Karpas-422 (cell line): ENCODE measurements around the gene KATNAL2. TPM values are rescaled to one million over a fixed set of nuclear protein-coding genes. Genes with fewer than 3 reads are reported as not detected.
A peak's percentile ranks its signal among the peaks of the same experiment; 100 is the strongest.

ENCODE experiments used
- DNase-seq: peaks from one replicate; pipeline ENCODE4 v3.0.0-alpha.2; 2015
- H2AFZ ChIP-seq: fragments of 200-600 bp; sonication (generic); 2 replicates; pipeline ENCODE4 v1.6.1; 2014; ENCODE audit warnings: antibody characterized with exemption, low read length, mixed read lengths
- H3K27ac ChIP-seq: fragments of 200-600 bp; sonication (generic); 2 replicates; pipeline ENCODE4 v1.5.1; 2014; ENCODE audit warnings: mild to moderate bottlenecking, low read length, moderate library complexity
- H3K27me3 ChIP-seq: fragments of 200-600 bp; sonication (generic); 2 replicates; pipeline ENCODE4 v1.6.1; 2014; ENCODE audit warnings: low read length, mixed read lengths
- H3K36me3 ChIP-seq: fragments of 200-600 bp; sonication (generic); 2 replicates; pipeline ENCODE4 v1.6.1; 2014; ENCODE audit warnings: low read length, mixed read lengths; ENCODE audit not compliant: insufficient read depth
- H3K4me1 ChIP-seq: fragments of 200-600 bp; sonication (generic); 2 replicates; pipeline ENCODE4 v1.6.1; 2014; ENCODE audit warnings: mild to moderate bottlenecking, low read length, mixed read lengths
- H3K4me2 ChIP-seq: fragments of 200-600 bp; sonication (generic); 2 replicates; pipeline ENCODE4 v1.6.1; 2014; ENCODE audit warnings: low read length, low read depth, mild to moderate bottlenecking; ENCODE audit not compliant: poor library complexity, severe bottlenecking
- H3K4me3 ChIP-seq: fragments of 200-600 bp; sonication (generic); 2 replicates; pipeline ENCODE4 v1.5.1; 2014; ENCODE audit warnings: mild to moderate bottlenecking, antibody characterized with exemption, low read length, mixed read lengths
- H3K79me2 ChIP-seq: fragments of 200-600 bp; sonication (generic); 2 replicates; pipeline ENCODE4 v1.6.1; 2014; ENCODE audit warnings: mild to moderate bottlenecking, low read length, mixed read lengths
- H3K9ac ChIP-seq: fragments of 200-600 bp; sonication (generic); 2 replicates; pipeline ENCODE4 v1.6.0; 2014; ENCODE audit warnings: low read length
- H3K9me2 ChIP-seq: fragments of 200-600 bp; sonication (generic), shearing (Covaris generic); replicated peaks from 2 replicates; pipeline ENCODE4 v1.6.0; 2014; ENCODE audit warnings: mild to moderate bottlenecking, low read length, moderate library complexity; ENCODE audit not compliant: insufficient read depth
- H3K9me3 ChIP-seq: fragments of 300-700, 200-600 bp; sonication (generic); 2 replicates; pipeline ENCODE4 v1.6.1; 2014; ENCODE audit warnings: low read length, mixed read lengths
- H4K20me1 ChIP-seq: fragments of 200-600 bp; sonication (generic); 2 replicates; pipeline ENCODE4 v1.6.1; 2014; ENCODE audit warnings: mild to moderate bottlenecking, antibody characterized with exemption, low read length, low read depth; ENCODE audit not compliant: insufficient read depth
- total RNA-seq: library from RNA; depleted of rRNA; stranded (reverse); fragments of >200 nt; shearing (Covaris generic); gene quantifications from 2 replicates; pipeline ENCODE4 v1.2.3, GENCODE V29; 2014; ENCODE audit warnings: low replicate concordance

Gene KATNAL2
- total RNA-seq, 1 experiment from 2014 or later: 29.5 TPM

DNA sequence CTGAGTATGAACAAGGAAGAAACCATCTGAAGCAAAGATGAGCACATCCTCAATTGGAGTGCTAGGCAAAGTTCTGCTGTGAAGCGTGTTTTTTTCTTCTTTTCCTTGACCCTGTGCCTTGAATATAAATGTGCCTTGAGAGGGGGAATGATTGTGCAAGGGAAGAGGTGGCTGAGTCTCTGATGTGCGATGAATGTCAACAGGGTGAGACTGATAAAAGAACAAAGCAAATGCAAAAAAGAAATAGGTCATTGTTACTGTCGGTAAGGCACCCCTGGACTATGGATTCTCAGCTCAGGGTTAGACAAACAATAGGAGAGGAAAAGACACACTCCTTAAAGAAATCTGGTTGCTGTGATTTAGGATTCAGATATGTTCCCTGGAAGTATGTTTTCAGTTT is 178.4 kb downstream of the KATNAL2 start:
- no peak for DNase-seq
- no peak overlapping the region for H3K27ac ChIP-seq
- H3K4me2 ChIP-seq: no peak overlapping the region
- no peak overlapping the region for H3K9ac ChIP-seq
- 0 out of 2 replicates have a peak, but pooled peaks cover 6% of the 10 kb centered on the region for H3K36me3 ChIP-seq
- peaks cover 14% of the 10 kb centered on the region for H3K4me1 ChIP-seq
- H3K79me2 ChIP-seq: no peaks in the 10 kb centered on the region
- H3K27me3 ChIP-seq: no peaks in the 10 kb centered on the region
- H2AFZ ChIP-seq: no peak overlapping the region
- no peaks in the 10 kb centered on the region for H3K9me3 ChIP-seq
- H4K20me1 ChIP-seq: 0 out of 2 replicates have a peak, but pooled peaks cover 6% of the 10 kb centered on the region
- no peak overlapping the region for H3K4me3 ChIP-seq
- no peaks in the 10 kb centered on the region for H3K9me2 ChIP-seq

DNA sequence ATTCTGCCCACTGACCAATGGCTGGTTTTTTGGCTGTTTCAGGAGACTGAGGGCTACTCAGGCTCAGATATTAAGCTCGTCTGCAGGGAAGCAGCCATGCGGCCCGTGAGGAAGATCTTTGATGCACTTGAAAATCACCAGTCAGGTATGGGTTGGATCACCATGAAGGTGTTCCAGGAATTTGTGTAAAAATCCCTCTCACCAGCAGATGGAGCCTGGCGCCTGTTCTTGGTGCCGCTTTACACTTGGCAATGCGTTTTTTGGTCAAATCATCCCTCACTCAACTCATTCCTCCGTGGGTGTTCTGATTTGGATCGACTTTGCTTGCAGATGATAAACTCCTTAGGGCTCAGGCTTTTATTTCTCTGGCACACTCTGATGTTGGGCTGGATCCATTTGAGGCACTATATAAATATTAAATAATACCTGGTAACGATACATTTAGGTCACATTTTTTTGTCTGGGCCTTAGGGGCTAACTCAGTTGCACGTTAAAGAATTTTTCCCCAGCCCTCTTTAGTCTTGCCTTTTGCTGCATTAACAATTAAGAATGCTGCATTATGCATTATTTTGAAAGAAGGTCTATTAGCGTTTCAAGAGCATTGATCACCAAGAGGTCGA is 182.9 kb downstream of the KATNAL2 start:
- peak; percentile 80 for DNase-seq
- H4K20me1 ChIP-seq: 0 out of 2 replicates have a peak, but pooled peaks cover 7% of the 10 kb centered on the region
- 0 out of 2 replicates have a peak, but pooled peaks cover 6% of the 10 kb centered on the region for H3K36me3 ChIP-seq
- no peak overlapping the region for H2AFZ ChIP-seq
- H3K4me3 ChIP-seq: no peak overlapping the region
- no peaks in the 10 kb centered on the region for H3K9me3 ChIP-seq
- peaks cover 7% of the 10 kb centered on the region for H3K4me1 ChIP-seq
- H3K27me3 ChIP-seq: no peaks in the 10 kb centered on the region
- no peaks in the 10 kb centered on the region for H3K79me2 ChIP-seq
- no peak overlapping the region for H3K4me2 ChIP-seq
- H3K9me2 ChIP-seq: no peaks in the 10 kb centered on the region
- H3K27ac ChIP-seq: no peak overlapping the region
- H3K9ac ChIP-seq: no peak overlapping the region

DNA sequence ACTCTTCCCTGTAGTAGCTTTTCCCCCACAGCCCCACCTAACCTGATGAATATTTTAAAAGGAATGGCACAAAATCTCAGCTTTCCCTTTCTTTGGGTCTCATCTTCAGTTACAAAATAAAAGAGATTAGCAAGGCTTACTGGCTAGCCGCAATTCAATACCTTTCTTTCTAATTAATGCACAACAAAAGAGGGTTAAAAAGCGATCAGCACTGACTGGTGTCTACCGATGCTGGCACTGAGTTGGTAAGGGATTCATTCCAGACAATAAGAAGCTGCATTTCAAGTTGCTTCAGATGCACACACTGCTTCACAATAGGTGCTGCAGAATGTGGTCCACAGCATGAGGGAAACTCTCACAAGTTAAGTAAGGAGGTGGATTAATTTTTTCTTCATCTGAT is 191.0 kb downstream of the KATNAL2 start:
- Histone ChIP-seq H4K20me1 (no peaks in the 10 kb centered on the region), H3K27me3 (no peaks in the 10 kb centered on the region), H2AFZ (no peak overlapping the region), H3K79me2 (no peaks in the 10 kb centered on the region), H3K27ac (no peak overlapping the region), H3K4me1 (peaks cover 20% of the 10 kb centered on the region), H3K4me3 (no peak overlapping the region), H3K9me3 (no peaks in the 10 kb centered on the region), H3K36me3 (peaks cover 9% of the 10 kb centered on the region), H3K4me2 (peak overlapping the region; percentile 22), H3K9me2 (no peaks in the 10 kb centered on the region), H3K9ac (no peak overlapping the region)
- no peak for DNase-seq

DNA sequence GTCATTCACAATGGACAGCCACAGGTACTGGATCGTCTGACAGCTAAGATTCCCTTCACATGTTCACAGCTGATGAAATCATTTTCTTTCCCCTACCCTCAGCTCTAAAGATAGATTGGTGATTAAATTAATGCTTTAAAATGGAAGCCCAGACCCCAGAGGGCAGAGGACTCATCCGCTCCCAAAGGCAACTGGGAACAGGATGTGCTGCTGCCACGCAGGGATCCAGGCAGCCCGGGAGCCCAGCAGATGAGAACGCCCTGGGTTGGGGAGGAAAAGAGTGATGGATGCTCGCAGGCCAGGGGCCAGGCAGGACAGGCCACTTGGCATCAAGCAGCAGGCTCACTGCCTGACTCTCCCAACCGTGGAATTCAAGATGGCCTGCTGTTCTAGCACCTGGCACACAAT is 191.6 kb downstream of the KATNAL2 start:
- Histone ChIP-seq H3K4me1 (peaks cover 20% of the 10 kb centered on the region), H3K9ac (no peak overlapping the region), H3K4me3 (no peak overlapping the region), H3K9me3 (no peaks in the 10 kb centered on the region), H3K36me3 (peaks cover 11% of the 10 kb centered on the region), H3K27me3 (no peaks in the 10 kb centered on the region), H2AFZ (no peak overlapping the region), H4K20me1 (no peaks in the 10 kb centered on the region), H3K79me2 (no peaks in the 10 kb centered on the region), H3K4me2 (no peak overlapping the region), H3K9me2 (no peaks in the 10 kb centered on the region), H3K27ac (no peak overlapping the region)
- no peak for DNase-seq

DNA sequence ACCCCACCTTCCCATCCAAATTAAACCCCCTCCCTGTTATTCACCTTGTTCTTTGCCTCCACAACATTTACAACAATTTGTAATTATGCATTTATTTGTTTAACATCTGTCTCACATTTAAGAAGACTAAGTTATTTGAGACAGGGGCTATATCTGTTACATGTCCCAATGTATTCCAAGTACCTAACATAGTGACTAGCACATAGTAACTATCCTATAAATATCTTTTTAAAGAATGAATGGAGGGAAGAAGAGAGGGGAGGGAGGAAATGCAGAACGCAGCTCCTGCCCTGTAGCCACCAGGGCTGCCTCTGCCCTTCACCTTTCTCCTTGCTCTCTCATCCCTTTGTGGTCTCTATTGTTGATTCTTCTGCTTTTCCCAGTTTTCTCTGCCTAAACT is 192.3 kb downstream of the KATNAL2 start:
- H3K27me3 ChIP-seq: no peaks in the 10 kb centered on the region
- no peak overlapping the region for H3K9ac ChIP-seq
- no peaks in the 10 kb centered on the region for H3K9me3 ChIP-seq
- H3K79me2 ChIP-seq: no peaks in the 10 kb centered on the region
- no peak overlapping the region for H3K4me2 ChIP-seq
- H3K4me1 ChIP-seq: peaks cover 20% of the 10 kb centered on the region
- peaks cover 11% of the 10 kb centered on the region for H3K36me3 ChIP-seq
- no peak overlapping the region for H3K4me3 ChIP-seq
- no peak overlapping the region for H2AFZ ChIP-seq
- no peaks in the 10 kb centered on the region for H4K20me1 ChIP-seq
- no peak overlapping the region for H3K27ac ChIP-seq
- DNase-seq: no peak
- no peaks in the 10 kb centered on the region for H3K9me2 ChIP-seq

DNA sequence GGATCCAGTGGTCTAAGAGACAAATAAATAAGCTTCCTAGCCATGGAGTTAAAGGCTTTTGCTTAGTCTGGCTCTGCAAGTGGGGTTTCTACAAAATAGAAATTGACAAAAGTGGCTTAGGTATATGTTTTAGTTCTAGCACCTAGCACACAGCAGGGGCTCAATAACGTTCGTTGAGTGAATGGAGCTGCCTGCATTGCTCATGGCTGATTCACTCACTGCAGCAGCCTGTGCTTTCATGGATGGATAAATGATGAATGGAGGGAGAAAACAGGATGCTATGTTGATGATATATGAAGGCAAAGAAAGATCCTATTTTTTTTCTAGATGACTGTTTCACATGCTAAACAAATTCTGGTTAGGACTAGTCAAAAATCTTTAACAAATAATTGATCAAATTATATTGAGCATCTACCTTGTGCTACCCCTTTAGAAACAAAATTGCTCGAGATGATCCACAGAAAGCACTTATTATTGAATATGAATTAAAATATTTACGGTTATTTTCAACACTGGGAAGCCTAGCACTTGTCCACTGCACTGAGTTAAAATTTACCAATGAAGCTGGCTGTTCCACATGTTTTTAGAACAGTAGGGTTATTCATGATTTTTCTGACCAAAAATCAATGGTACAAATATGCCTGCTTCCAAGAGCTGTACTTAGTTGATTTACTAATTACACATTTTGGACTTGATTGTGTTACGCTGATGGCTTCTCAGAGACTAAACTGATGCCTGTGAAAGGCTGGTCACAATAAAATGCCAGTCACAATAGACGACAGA is 193.3 kb downstream of the KATNAL2 start:
- Histone ChIP-seq H3K4me1 (peaks cover 20% of the 10 kb centered on the region), H3K27ac (no peak overlapping the region), H3K79me2 (no peaks in the 10 kb centered on the region), H3K9ac (no peak overlapping the region), H3K4me3 (no peak overlapping the region), H3K9me3 (no peaks in the 10 kb centered on the region), H3K36me3 (peaks cover 11% of the 10 kb centered on the region), H3K27me3 (no peaks in the 10 kb centered on the region), H3K9me2 (no peaks in the 10 kb centered on the region), H2AFZ (no peak overlapping the region), H3K4me2 (no peak overlapping the region), H4K20me1 (no peaks in the 10 kb centered on the region)
- DNase-seq: no peak

DNA sequence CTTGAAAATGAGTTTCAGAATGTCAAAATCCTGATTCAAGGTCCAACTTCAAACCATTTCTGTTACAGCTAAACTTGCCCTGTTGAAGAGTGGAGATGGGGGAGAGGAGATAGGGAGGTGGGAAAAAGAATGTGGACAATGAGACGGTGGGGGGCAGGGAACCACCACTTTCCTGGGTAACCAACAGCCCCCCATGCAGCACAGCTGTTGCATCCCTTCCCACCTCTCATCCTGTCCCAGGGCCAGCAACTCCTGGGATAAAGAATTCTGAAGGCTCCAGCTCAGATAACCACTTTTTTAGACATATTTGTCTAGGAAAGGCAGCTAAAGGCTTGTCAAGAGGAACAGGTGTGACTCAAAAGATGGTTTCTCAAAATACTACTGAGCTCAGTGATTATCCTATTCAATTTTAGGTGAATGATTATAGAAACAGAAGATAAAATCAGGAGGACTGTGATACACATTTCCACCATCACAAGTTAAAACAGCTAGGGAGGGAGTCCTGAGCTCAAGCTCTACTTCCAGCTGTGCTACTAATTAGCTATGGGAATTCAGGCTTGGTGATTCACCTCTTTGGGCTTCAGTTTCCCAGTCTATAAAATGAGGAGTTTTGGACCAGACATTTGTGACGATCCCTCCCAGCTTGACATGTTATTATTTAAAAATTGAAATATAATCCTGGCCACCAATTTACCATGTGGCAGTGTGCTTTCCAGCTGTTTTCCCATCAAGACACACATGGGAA is 196.6 kb downstream of the KATNAL2 start:
- H3K27ac ChIP-seq: no peak overlapping the region
- no peak for DNase-seq
- H3K27me3 ChIP-seq: no peaks in the 10 kb centered on the region
- no peak overlapping the region for H3K4me2 ChIP-seq
- H4K20me1 ChIP-seq: no peaks in the 10 kb centered on the region
- H3K79me2 ChIP-seq: peaks cover 5% of the 10 kb centered on the region
- no peak overlapping the region for H3K4me3 ChIP-seq
- H3K9me3 ChIP-seq: no peaks in the 10 kb centered on the region
- H3K9ac ChIP-seq: no peak overlapping the region
- H2AFZ ChIP-seq: no peak overlapping the region
- no peaks in the 10 kb centered on the region for H3K9me2 ChIP-seq
- peaks cover 1% of the 10 kb centered on the region for H3K4me1 ChIP-seq
- peaks cover 15% of the 10 kb centered on the region for H3K36me3 ChIP-seq

DNA sequence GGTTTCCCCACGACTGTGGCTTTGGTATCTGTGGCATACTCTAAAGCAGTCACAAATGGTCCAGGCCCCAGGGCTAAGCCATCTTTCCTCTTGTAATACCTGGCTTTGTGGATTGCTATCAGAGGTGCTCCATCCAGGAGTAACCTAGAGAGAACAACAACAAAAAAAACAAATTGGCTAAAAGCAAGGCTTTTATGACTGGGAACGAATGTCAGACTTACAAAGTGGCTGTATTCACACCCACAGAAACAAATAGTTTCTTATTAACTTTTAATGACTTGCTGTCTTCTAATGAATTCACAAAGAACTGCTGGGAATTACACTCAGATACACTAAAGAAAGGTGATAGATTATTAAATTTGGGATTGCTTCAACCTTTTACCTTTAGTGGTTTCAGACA is 197.8 kb downstream of the KATNAL2 start:
- Histone ChIP-seq H4K20me1 (no peaks in the 10 kb centered on the region), H3K36me3 (peaks cover 16% of the 10 kb centered on the region), H3K4me1 (no peaks in the 10 kb centered on the region), H3K9me2 (no peaks in the 10 kb centered on the region), H3K79me2 (peaks cover 5% of the 10 kb centered on the region), H3K9me3 (no peaks in the 10 kb centered on the region), H2AFZ (no peak overlapping the region), H3K4me2 (no peak overlapping the region), H3K27me3 (no peaks in the 10 kb centered on the region), H3K9ac (no peak overlapping the region), H3K27ac (no peak overlapping the region), H3K4me3 (no peak overlapping the region)
- DNase-seq: no peak
